HepG2 (cell line): ENCODE results near the gene DNAI2. TPM values are rescaled to one million over a fixed set of nuclear protein-coding genes. Genes with fewer than 3 reads are reported as not detected.

Experiments used
- IKZF1 ChIP-seq: fragments of 450-650 bp; IDR thresholded peaks from 2 replicates; pipeline ENCODE4 v1.7.1; 2016
- PAF1 ChIP-seq: IDR thresholded peaks from 2 replicates; pipeline ENCODE4 v1.6.1; 2016; ENCODE audit warnings: missing genetic modification reagents, missing compliant biosample characterization
- REPIN1 ChIP-seq: sonication (generic); formaldehyde crosslinking; IDR thresholded peaks from 2 replicates; pipeline ENCODE4 v1.8.0; 2022; ENCODE audit warnings: missing genetic modification reagents, low read depth, mild to moderate bottlenecking, borderline replicate concordance
- ZBTB14 ChIP-seq: sonication (generic); formaldehyde crosslinking; IDR thresholded peaks from 2 replicates; pipeline ENCODE4 v1.4.0; 2020; ENCODE audit warnings: missing genetic modification reagents
- ZNF18 ChIP-seq: sonication (generic); formaldehyde crosslinking; IDR thresholded peaks from 2 replicates; pipeline ENCODE4 v1.8.0; 2022; ENCODE audit warnings: mild to moderate bottlenecking, missing genetic modification reagents; ENCODE audit not compliant: insufficient replicate concordance
- ZNF251 ChIP-seq: sonication (generic); formaldehyde crosslinking; IDR thresholded peaks from 2 replicates; pipeline ENCODE4 v1.9.0; 2021; ENCODE audit warnings: mild to moderate bottlenecking, missing genetic modification reagents
- ZNF337 ChIP-seq: sonication (generic); formaldehyde crosslinking; IDR thresholded peaks from 2 replicates; pipeline ENCODE4 v1.5.1; 2020; ENCODE audit warnings: missing genetic modification reagents, low read depth, mild to moderate bottlenecking, borderline replicate concordance
- polyA plus RNA-seq, 8 experiments: library from polyadenylated mRNA; depleted of rRNA in 3 of 8; stranded (reverse) in 7 of 8; unstranded in 1 of 8; fragments of >200 nt; fragmentation: Illumina TruSeq in 4 of 8; extraction: Trizol in 4 of 8; gene quantifications; 2 replicates each; pipeline versions ENCODE4 v1.2.1 to v1.2.3, GENCODE V29; 2011 to 2016; ENCODE audit warnings: low read depth in 4 of 8, missing spikeins in 1 of 8, mixed read lengths in 1 of 8; ENCODE audit not compliant: insufficient read depth in 1 of 8
- total RNA-seq, 5 experiments: library from RNA; depleted of rRNA; stranded (reverse); fragments of >200 nt; fragmentation: Illumina TruSeq; extraction: Trizol; gene quantifications; 2 replicates each; pipeline ENCODE4 v1.2.3, GENCODE V29; 2016; ENCODE audit warnings: low read depth in 1 of 5
- TF ChIP-seq, protein P1 (sequence below): sonication (generic); formaldehyde crosslinking; IDR thresholded peaks from 2 replicates; pipeline ENCODE4 v1.4.0; 2020; ENCODE audit warnings: missing genetic modification reagents, low read depth, mild to moderate bottlenecking, borderline replicate concordance
- TF ChIP-seq, protein P2 (sequence below): IDR thresholded peaks from 2 replicates; pipeline ENCODE4 v1.6.1; 2016; ENCODE audit warnings: missing compliant biosample characterization, missing genetic modification reagents, borderline replicate concordance

DNAI2 gene
- total and polyA plus RNA-seq, 2 of the 13 experiments (the other 11 are each of a cell fraction or from before 2014, with no cell fraction given): not detected

- no peak for TF ChIP-seq ZNF18 (CRISPR knock-in tag)
- TF ChIP-seq PAF1 (CRISPR knock-in tag): no peak
- TF ChIP-seq ZBTB14 (CRISPR knock-in tag): no peak
- no peak for TF ChIP-seq ZNF337 (CRISPR knock-in tag)
- TF ChIP-seq IKZF1: no peak
- no peak for TF ChIP-seq REPIN1 (CRISPR knock-in tag)
- no peak for TF ChIP-seq ZNF251 (CRISPR knock-in tag)
- TF ChIP-seq, protein P1, sequence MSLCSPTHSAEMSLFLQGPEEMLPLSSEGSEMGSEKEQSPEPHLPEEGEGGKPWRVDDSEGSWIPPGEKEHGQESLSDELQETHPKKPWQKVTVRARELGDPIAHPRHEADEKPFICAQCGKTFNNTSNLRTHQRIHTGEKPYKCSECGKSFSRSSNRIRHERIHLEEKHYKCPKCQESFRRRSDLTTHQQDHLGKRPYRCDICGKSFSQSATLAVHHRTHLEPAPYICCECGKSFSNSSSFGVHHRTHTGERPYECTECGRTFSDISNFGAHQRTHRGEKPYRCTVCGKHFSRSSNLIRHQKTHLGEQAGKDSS (CRISPR knock-in tag): no peak
- TF ChIP-seq, protein P2, sequence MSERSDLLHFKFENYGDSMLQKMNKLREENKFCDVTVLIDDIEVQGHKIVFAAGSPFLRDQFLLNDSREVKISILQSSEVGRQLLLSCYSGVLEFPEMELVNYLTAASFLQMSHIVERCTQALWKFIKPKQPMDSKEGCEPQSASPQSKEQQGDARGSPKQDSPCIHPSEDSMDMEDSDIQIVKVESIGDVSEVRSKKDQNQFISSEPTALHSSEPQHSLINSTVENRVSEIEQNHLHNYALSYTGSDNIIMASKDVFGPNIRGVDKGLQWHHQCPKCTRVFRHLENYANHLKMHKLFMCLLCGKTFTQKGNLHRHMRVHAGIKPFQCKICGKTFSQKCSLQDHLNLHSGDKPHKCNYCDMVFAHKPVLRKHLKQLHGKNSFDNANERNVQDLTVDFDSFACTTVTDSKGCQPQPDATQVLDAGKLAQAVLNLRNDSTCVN: no peak
Measured at GRCh38 chr17:74299226-74300009, 25.4 kb downstream of the DNAI2 start (continued).
